ENCODE measurements around the gene RANBP17. TPM values are rescaled to one million over a fixed set of nuclear protein-coding genes. Genes with fewer than 3 reads are reported as not detected.

Gene RANBP17
- total and polyA plus RNA-seq, 2 of the 4 experiments (the other 2 are of a cell fraction), result 8.2 to 29.0 TPM

GRCh38 chr5:171142617-171143016, 280.8 kb downstream of the RANBP17 start:
- Histone ChIP-seq H3K4me3 (ENCODE audit: insufficient read depth, low read depth, low read length) (no peak overlapping the region), H3K4me1 (ENCODE audit: control insufficient read depth, insufficient read depth, low read length) (no peaks in the 10 kb centered on the region), H2AK5ac (ENCODE audit: low read depth, low read length) (no peak overlapping the region), H2BK15ac (ENCODE audit: low read depth, low read length) (no peak overlapping the region), H3K56ac (ENCODE audit: extremely low read depth, insufficient read depth, low read length) (no peak overlapping the region), H3K23ac (ENCODE audit: low read depth, low read length) (no peak overlapping the region), H2BK5ac (ENCODE audit: low read depth, low read length, poor library complexity, severe bottlenecking) (no peak overlapping the region), H3K9ac (ENCODE audit: low read depth, low read length) (no peak overlapping the region), H3K27me3 (ENCODE audit: control insufficient read depth, insufficient read depth, low read length) (no peaks in the 10 kb centered on the region), H3K27ac (ENCODE audit: insufficient read depth, low read length) (no peak overlapping the region), H3K4me2 (ENCODE audit: low read depth, low read length) (no peak overlapping the region), H2AK9ac (replicated peaks; ENCODE audit: low read depth, low read length, poor library complexity) (no peak overlapping the region), H3K9me3 (ENCODE audit: control insufficient read depth, insufficient read depth, low read length) (no peaks in the 10 kb centered on the region), H2BK120ac (ENCODE audit: low read depth, low read length) (no peak overlapping the region), H3K4ac (ENCODE audit: low read depth, low read length) (no peak overlapping the region), H3K14ac (replicated peaks; ENCODE audit: low read depth, low read length) (no peak overlapping the region), H3K79me1 (ENCODE audit: low read depth in 1 of 2, low read length in 2 of 2) (no peaks in the 10 kb centered on the region), H4K20me1 (ENCODE audit: insufficient read depth, low read length) (no peaks in the 10 kb centered on the region), H4K8ac (ENCODE audit: low read depth in 2 of 2, low read length in 2 of 2) (no peak overlapping the region), H4K5ac (ENCODE audit: low read depth, low read length) (no peak overlapping the region), H3K9me1 (ENCODE audit: insufficient read depth, low read length) (no peaks in the 10 kb centered on the region), H3K36me3 (ENCODE audit: control insufficient read depth, insufficient read depth, low read length) (no peaks in the 10 kb centered on the region), H2BK20ac (ENCODE audit: low read depth, low read length) (no peak overlapping the region), H2AFZ (replicated peaks; ENCODE audit: low read length, poor library complexity) (no peak overlapping the region), H3K18ac (ENCODE audit: low read depth, low read length) (no peak overlapping the region), H4K91ac (ENCODE audit: insufficient read depth, low read depth, low read length) (no peak overlapping the region)
- BruUV-seq (replicated peaks), result no TSS peak
- intact Hi-C loops (cut with micrococcal nuclease) (no loop called here), in situ Hi-C loops (cut with MboI; ENCODE audit: low sequenced_read_pairs) (no loop called here), dilution Hi-C loops (cut with HindIII; ENCODE audit: low sequenced_read_pairs, unreplicated experiment) (no loop called here)
- ATAC-seq (ENCODE audit: low read depth) (no peak), DNase-seq (no peak)
- ChIA-PET CTCF (no interaction called here), POLR2A (ENCODE audit: unreplicated experiment) (no interaction called here)
- TF ChIP-seq RCOR1 (IDR thresholded peaks at IDR 0.05; ENCODE audit: insufficient replicate concordance, low read length) (no peak), CHD1 (IDR thresholded peaks at IDR 0.05; ENCODE audit: low read depth, low read length) (no peak), CTCF (conservative IDR thresholded peaks at IDR 0.05; ENCODE audit: low read depth, low read length) (no peak), USF2 (IDR thresholded peaks at IDR 0.05; ENCODE audit: low read depth, low read length) (no peak)

All from IMR-90 (cell line).